Activated CD4-positive, alpha-beta memory T cell treated with anti-CD3 and anti-CD28 coated beads, Interleukin-2, amount 10 ng/mL, durations not matched to agents 7 days and 5 days (primary cell): Measurements from ENCODE around the gene ZBTB7A. TPM values are rescaled to one million over a fixed set of nuclear protein-coding genes. Genes with fewer than 3 reads are reported as not detected.

Experiments used
- CTCF ChIA-PET: fragments of 350-600 bp; sonication (Branson Sonifier 250); formaldehyde crosslinking; loops from one replicate; lab custom pipeline; 2021; ENCODE audit warnings: antibody characterized with exemption, inconsistent platforms; lab: Charles Lee
- POLR2A ChIA-PET: fragments of 350-600 bp; sonication (Branson Sonifier 250); formaldehyde crosslinking; loops from one replicate; lab custom pipeline; 2021; ENCODE audit warnings: antibody characterized with exemption; lab: Charles Lee
- DNase-seq: peaks from one replicate; pipeline ENCODE4 v3.0.0-alpha.2; 2020
- H3K27ac Mint-ChIP-seq: one replicate; pipeline ENCODE4 v1.8.0; 2021; ENCODE audit warnings: mild to moderate bottlenecking, mixed read lengths
- H3K27me3 Mint-ChIP-seq: one replicate; pipeline ENCODE4 v1.8.0; 2021; ENCODE audit warnings: mixed read lengths
- H3K36me3 Mint-ChIP-seq: one replicate; pipeline ENCODE4 v1.8.0; 2021; ENCODE audit warnings: low read depth, mixed read lengths
- H3K4me1 Mint-ChIP-seq: one replicate; pipeline ENCODE4 v1.8.0; 2021; ENCODE audit warnings: mixed read lengths
- H3K4me3 Mint-ChIP-seq: one replicate; pipeline ENCODE4 v1.8.0; 2021; ENCODE audit warnings: mild to moderate bottlenecking, mixed read lengths
- H3K9me3 Mint-ChIP-seq: one replicate; pipeline ENCODE4 v1.8.0; 2021; ENCODE audit warnings: mixed read lengths
- total RNA-seq, 2 experiments: library from RNA; stranded (reverse); gene quantifications; one replicate each; pipeline ENCODE4 v1.2.3, GENCODE V29; 2021

Gene ZBTB7A
- total RNA-seq, 2 experiments from 2014 or later, result 53.1 to 53.5 TPM

DNA sequence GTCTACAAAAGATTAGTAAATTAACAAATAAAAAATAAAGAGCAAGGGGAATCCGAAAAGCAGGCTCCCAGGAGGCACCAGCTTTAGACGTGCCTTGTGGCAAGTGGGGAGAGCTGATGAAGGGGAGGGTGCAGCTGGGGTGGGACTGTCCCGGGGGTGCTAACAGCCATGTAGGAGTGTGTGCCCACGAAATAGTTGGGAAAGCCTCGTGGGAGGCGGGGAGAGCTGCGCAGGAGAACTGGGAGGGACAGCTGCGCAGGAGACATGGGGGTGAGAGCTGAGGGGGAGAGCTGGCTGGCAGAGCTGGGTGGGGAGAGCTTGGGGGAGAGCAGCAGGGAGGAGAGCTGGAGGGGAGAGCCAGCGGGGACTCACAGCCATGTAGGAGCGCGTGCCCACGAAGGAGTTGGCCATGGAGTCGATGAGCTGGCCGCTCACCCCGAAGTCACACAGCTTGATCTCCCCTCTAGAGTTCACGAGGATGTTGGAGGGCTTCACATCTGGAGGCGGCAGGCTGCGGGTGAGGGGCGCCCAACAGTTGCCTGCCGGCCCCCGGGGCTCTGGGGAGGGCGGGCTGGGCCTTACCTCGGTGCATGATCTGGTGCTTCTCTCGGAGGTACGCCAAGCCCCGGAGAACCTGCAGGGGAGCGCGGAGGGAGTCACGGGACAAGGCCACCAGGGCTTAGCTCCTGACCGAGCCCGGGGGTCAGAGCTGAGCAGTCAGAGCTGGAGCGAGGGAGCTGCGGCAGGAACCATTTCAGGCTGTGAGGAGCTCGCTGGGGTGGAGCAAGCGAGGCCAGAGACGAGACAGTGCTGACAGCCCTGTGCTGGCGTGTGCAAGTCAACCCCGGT lies 34.2 kb upstream of the ZBTB7A start:
- ChIA-PET POLR2A (interaction anchor here (1.2 to 1.7 kb wide), 3 partner anchors 8 to 34 kb away, joined by 3 to 6 read pairs (median 3); no protein-coding TSS in a partner anchor), CTCF (interaction anchor here (0.8 kb wide), 1 partner anchor 39 kb away, joined by 3 read pairs; no protein-coding TSS in a partner anchor)
- DNase-seq, result no peak
- Mint-ChIP-seq H3K4me1 (peaks cover 29% of the 10 kb centered on the region), H3K9me3 (no peaks in the 10 kb centered on the region), H3K27me3 (no peaks in the 10 kb centered on the region), H3K36me3 (peaks cover 45% of the 10 kb centered on the region), H3K27ac (no peak overlapping the region), H3K4me3 (no peak overlapping the region)

DNA sequence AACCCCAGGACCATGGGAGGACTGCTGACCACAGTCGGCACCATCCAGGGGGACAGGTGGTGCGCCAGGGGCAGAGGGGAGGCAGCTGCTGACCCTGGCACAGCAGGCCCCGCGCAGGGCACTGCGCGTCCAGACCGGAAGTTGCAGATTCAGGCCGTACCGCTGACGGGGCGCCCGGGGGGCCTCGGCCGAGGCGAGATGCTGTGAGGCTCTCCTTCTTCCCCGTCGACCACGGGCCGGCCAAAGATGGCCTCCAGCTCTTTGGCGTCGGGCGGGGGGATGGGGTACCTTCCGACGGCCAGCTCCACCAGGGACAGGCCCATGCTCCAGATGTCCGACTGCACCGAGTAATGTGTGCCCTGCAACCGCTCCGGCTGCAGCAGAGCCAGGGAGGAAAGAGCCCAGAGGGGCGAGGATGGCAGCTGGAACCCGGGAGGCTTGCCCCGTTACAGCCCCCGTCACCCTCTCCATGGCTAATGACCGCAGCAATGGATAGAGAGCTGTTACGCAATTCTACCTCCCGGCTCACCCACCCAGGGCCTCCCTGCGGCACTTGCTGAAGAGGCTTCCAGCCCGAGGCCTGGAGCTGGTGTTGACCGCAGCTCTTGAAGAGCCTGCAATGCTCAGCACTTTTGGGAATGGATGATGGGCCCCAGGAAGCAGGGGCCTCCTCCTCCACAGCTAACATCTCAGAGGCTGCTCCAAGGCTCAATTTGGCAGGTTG lies 32.5 kb upstream of the ZBTB7A start:
- ChIA-PET POLR2A (interaction anchor here (1.6 kb wide), 1 partner anchor 10 kb away, joined by 6 read pairs; no protein-coding TSS in a partner anchor), CTCF (no interaction called here)

DNA sequence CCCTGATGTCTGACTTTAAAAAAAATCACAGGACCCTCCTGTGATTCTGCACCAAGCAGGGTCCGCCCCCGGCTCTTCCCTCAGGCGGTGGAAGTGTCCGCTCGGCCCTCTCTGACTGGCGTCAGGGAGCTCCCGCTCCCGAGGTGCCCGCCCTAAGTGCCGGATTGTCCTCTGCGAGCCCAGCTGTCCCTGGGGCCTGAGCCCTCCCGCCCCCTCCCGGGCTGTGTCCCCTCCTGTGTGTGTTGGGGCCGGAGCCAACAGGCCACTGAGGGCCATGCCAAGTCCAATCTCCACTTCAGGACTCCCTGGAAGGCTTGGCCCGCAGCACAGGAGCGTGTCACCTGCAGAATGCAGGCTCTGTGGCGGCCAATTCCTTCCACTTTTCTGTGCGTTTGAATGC lies 31.8 kb upstream of the ZBTB7A start:
- H3K27me3 Mint-ChIP-seq, result no peaks in the 10 kb centered on the region
- H3K4me3 Mint-ChIP-seq, result no peak overlapping the region
- H3K4me1 Mint-ChIP-seq, result peaks cover 10% of the 10 kb centered on the region
- ChIA-PET CTCF (no interaction called here), POLR2A (interaction anchor here (1.6 kb wide), 1 partner anchor 9 kb away, joined by 6 read pairs; no protein-coding TSS in a partner anchor)
- DNase-seq, result no peak
- H3K9me3 Mint-ChIP-seq, result no peaks in the 10 kb centered on the region
- peaks cover 34% of the 10 kb centered on the region for H3K36me3 Mint-ChIP-seq
- no peak overlapping the region for H3K27ac Mint-ChIP-seq

More for the DNA sequence above, 32.5 kb upstream of the ZBTB7A start:
- no peak overlapping the region for H3K4me3 Mint-ChIP-seq
- H3K27me3 Mint-ChIP-seq, result no peaks in the 10 kb centered on the region
- peaks cover 33% of the 10 kb centered on the region for H3K36me3 Mint-ChIP-seq
- peaks cover 13% of the 10 kb centered on the region for H3K4me1 Mint-ChIP-seq
- no peak overlapping the region for H3K27ac Mint-ChIP-seq
- no peak for DNase-seq
- no peaks in the 10 kb centered on the region for H3K9me3 Mint-ChIP-seq

DNA sequence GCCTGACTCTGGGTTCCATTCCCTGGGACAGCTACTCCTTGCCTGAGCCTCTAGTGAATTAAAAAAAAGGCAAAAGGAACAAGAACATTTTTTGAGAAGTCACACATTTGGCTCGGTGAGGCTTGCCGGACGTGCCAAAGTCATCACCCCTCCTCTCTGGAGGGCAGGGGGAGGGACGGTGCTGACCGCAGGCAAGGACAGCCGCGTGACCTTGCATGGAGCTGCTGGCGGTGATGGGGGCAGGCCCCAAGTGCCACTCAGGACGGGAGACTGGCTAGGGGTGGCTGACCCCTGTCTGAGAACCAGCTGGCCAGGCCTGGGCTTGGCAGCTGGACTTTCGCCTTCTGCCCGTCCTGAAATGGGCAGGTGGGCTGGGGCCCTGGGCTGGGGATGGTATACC lies 30.8 kb upstream of the ZBTB7A start:
- POLR2A ChIA-PET, result interaction anchor here (1.7 kb wide), 1 partner anchor 8 kb away, joined by 6 read pairs; no protein-coding TSS in a partner anchor
- Mint-ChIP-seq H3K4me1 (peaks cover 7% of the 10 kb centered on the region), H3K9me3 (no peaks in the 10 kb centered on the region), H3K4me3 (no peak overlapping the region), H3K27me3 (no peaks in the 10 kb centered on the region), H3K36me3 (peaks cover 37% of the 10 kb centered on the region), H3K27ac (no peak overlapping the region)
- CTCF ChIA-PET, result no interaction called here
- no peak for DNase-seq

DNA sequence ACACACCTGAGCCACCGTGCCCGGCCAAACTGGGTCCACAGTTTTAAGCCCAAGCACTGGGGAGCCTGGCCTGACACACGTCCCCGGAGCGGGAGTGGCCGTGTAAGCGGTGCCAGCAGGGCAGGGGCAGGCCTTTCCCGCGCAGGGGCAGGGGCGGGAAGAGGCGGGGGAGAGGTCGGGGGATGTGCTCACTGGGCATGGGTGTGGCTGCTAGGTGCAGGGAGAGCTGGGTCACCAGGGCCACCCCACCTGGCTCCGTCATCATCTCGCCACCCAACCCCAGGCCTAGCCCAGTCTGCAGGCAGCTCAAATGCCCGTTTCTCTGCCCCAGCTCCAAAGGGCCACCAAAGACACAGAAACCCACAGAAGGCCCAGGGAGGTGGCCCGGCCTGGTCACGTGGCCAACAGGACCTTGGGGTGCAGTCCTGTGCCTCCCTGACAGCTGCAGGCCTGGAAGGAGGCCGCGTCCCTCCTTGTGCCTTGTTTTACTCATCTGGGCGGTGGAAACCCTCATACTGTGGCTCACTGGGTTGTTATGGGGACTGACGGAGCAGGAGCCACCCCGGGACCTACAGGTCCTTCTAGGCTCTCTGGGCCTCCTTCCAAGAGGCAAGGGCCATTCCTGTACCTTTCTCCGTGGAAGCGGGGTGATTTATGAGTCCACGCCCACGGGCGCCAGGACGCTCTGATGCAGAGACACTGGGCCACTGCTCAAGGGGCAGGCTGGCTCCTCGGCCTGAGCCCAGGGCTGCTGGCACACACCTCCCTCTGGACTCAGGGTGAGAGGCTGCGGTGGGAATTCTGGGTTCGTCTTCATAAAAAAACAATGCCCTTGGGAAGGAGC lies 29.6 kb upstream of the ZBTB7A start:
- DNase-seq, result no peak
- Mint-ChIP-seq H3K27me3 (no peaks in the 10 kb centered on the region), H3K9me3 (no peaks in the 10 kb centered on the region), H3K27ac (no peak overlapping the region), H3K36me3 (peaks cover 30% of the 10 kb centered on the region), H3K4me1 (peaks cover 6% of the 10 kb centered on the region), H3K4me3 (no peak overlapping the region)
- ChIA-PET CTCF (interaction anchor here (0.5 kb wide), 1 partner anchor 51 kb away, joined by 3 read pairs; no protein-coding TSS in a partner anchor), POLR2A (interaction anchor here (1.7 to 2.0 kb wide), 2 partner anchors 9 to 10 kb away, joined by 5 to 6 read pairs; no protein-coding TSS in a partner anchor)

DNA sequence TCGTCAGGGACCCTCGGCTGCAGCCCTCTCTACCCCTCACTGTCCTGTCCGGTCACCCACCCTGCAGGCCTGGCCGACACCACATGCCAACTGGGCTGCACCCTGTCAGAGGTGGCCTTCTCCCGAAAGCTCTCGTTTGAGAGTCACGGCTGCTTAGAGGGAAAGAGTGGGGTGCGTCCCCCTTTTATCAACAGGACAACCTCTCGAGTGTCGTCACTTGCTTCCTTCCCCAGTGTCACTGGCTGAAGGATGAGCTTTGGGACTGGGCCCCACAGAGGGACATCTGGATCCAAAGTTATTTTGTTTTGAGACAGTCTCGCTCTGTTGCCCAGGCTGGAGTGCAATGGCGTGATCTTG lies 28.8 kb upstream of the ZBTB7A start:
- CTCF ChIA-PET, result no interaction called here

DNA sequence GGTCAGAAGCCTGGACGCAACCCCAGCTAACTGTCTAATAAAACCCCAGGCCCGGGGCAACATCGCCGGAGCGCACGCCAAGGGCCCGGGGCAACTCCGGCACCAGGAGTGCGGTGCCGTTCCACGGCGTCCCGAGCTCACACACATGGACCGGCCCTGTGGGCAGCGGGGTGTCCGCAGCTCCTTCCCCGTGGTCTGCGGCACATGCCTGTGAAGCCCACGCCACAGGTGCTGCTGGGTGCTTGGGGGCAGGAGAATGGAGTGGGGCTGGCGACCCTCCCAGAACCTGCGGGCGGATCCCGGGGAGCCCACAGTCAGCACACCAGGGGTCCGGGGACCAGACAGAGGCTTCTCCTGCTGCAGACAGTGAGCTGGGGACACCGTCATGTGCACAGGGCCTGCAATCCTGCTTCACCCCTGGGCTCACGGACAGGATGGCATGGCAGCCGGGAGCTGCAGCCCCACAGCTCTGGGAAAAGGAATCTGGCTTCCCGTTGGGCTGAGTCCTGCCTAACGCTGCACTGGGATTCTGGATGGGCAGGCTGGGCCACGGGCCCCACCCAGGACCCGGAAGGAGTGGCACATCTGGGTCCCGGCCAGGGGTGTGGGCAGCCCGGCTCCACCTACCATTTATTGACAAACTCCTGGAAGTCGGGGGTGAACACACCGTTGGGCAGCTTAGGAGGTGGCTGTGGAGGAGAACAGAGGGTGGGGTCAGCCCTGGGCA lies 28.2 kb upstream of the ZBTB7A start:
- POLR2A ChIA-PET, result interaction anchor here (0.8 to 3.2 kb wide), 3 partner anchors 8 to 18 kb away, joined by 3 to 21 read pairs (median 5); no protein-coding TSS in a partner anchor
- CTCF ChIA-PET, result no interaction called here

More for the DNA sequence above, 28.8 kb upstream of the ZBTB7A start:
- Mint-ChIP-seq H3K36me3 (peaks cover 23% of the 10 kb centered on the region), H3K27ac (no peak overlapping the region), H3K4me1 (peaks cover 7% of the 10 kb centered on the region), H3K27me3 (no peaks in the 10 kb centered on the region), H3K9me3 (no peaks in the 10 kb centered on the region), H3K4me3 (no peak overlapping the region)
- no peak for DNase-seq
- POLR2A ChIA-PET, result interaction anchor here (1.7 to 3.2 kb wide), 3 partner anchors 9 to 10 kb away, joined by 5 to 21 read pairs (median 6); no protein-coding TSS in a partner anchor

DNA sequence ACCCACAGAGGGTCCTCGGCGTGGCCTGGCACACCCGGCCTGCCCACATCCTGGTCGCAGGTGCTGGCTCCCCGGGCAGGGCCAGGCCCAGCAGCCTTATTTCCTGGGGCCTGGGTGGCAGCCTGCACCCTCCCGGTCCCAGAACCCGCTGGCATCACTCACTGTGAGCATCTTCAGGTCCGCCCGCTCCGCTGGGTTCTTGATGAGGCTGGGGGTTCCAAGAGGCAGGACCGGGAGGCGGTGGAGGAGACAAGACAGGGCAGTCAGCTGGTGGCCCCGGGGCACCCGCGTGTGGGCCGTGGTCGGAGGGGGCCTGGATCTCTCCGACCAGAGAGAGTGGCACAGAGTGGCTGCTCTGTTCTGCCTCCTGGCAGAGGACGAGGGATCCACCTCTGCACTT lies 27.6 kb upstream of the ZBTB7A start:
- POLR2A ChIA-PET, result interaction anchor here (0.8 to 3.2 kb wide), 4 partner anchors 8 to 27 kb away, joined by 3 to 21 read pairs (median 4); no protein-coding TSS in a partner anchor
- CTCF ChIA-PET, result no interaction called here
- peaks cover 18% of the 10 kb centered on the region for H3K4me1 Mint-ChIP-seq
- H3K36me3 Mint-ChIP-seq, result peaks cover 25% of the 10 kb centered on the region
- no peak overlapping the region for H3K27ac Mint-ChIP-seq
- H3K4me3 Mint-ChIP-seq, result no peak overlapping the region
- no peaks in the 10 kb centered on the region for H3K9me3 Mint-ChIP-seq
- H3K27me3 Mint-ChIP-seq, result no peaks in the 10 kb centered on the region
- DNase-seq, result no peak

More for the DNA sequence above, 28.2 kb upstream of the ZBTB7A start:
- H3K27me3 Mint-ChIP-seq, result no peaks in the 10 kb centered on the region
- peaks cover 24% of the 10 kb centered on the region for H3K36me3 Mint-ChIP-seq
- no peaks in the 10 kb centered on the region for H3K9me3 Mint-ChIP-seq
- no peak overlapping the region for H3K4me3 Mint-ChIP-seq
- no peak for DNase-seq
- H3K27ac Mint-ChIP-seq, result no peak overlapping the region
- H3K4me1 Mint-ChIP-seq, result peaks cover 12% of the 10 kb centered on the region

DNA sequence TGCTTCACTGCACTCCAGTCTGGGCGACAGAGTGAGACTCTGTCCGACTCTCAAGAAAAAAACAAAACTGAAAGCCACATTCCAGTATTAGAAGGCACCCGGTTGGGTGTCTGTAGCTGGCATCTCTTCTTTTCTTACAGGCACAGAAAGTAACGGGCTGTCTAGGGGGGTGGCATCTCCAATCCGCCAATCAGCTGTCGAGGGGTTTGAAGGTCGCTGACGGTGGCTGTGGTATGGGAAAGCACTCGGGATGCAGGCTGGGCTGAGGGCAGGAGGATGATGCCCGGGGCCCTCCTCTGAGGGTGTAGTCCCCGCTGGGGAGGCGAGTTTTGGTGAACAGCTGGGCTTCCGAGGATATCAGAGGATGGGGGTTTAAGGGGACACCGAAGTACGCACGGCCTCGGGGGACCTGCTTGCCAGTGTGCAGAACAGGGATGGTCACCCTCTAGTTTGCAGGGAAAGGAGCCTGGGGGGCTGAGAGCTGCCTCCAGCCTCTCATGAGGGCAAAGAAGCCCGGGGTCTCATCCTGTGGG lies 27.0 kb upstream of the ZBTB7A start:
- Mint-ChIP-seq H3K27me3 (no peaks in the 10 kb centered on the region), H3K4me1 (peaks cover 24% of the 10 kb centered on the region), H3K4me3 (no peak overlapping the region), H3K9me3 (no peaks in the 10 kb centered on the region), H3K36me3 (peaks cover 26% of the 10 kb centered on the region), H3K27ac (peak overlapping the region; percentile 47)
- no peak for DNase-seq
- POLR2A ChIA-PET, result interaction anchor here (0.8 to 3.2 kb wide), 5 partner anchors 8 to 27 kb away, joined by 3 to 21 read pairs (median 5); no protein-coding TSS in a partner anchor
- CTCF ChIA-PET, result no interaction called here

DNA sequence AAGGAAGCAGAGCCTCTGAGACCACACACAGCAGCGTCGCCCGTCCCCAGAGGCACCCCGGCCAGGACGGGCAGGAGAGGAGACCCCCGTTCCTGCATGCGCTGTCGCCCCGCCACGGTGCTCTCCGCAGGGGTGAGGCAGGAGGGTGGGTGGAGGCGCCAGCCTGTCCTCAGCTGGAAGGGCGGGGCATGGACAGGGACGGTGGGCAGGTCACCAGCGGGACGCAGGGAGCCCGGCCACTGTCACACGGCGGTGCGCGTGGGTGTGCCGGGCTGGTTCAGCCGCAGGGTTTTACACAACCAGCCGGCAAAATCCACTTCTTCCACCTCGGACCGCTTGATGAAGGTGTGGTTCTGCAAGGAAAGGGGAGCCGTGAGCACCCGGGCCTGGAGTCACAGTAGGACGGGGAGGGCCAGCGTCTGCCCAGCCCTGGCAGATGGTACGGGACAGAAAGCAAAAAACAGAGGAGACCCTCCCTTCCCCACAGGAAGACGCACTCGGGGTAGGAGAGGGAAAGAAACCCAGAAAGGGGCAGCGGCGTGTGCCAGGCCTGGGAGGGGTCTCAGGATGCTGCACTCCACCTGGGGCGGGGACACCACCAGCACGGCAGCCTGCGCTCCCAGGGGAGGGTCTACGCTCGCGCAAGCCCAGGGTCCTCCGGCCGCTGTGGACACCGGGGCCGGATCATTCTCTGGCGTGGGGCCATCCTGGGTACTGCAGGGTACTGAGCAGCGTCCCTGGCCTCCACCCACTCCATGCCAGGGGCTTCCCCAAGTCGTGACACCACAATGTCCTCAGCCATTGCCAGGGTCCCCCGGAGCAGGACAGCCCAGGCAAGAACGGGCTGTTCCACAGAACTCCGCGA lies 23.9 kb upstream of the ZBTB7A start:
- ChIA-PET POLR2A (interaction anchor here (1.2 to 3.0 kb wide), 9 partner anchors 9 to 83 kb away, joined by 3 to 49 read pairs (median 7); partner anchors contain the start of genes PIAS4 and ZBTB7A), CTCF (interaction anchor here (0.8 kb wide), 1 partner anchor 9 kb away, joined by 4 read pairs; no protein-coding TSS in a partner anchor)
- H3K9me3 Mint-ChIP-seq, result no peaks in the 10 kb centered on the region
- peaks cover 24% of the 10 kb centered on the region for H3K36me3 Mint-ChIP-seq
- peak overlapping the region; percentile 98 for H3K27ac Mint-ChIP-seq
- peaks cover 52% of the 10 kb centered on the region for H3K4me1 Mint-ChIP-seq
- H3K4me3 Mint-ChIP-seq, result peak overlapping the region; percentile 30
- no peak for DNase-seq
- H3K27me3 Mint-ChIP-seq, result no peaks in the 10 kb centered on the region
